HG03159 (cell line): ENCODE results near the gene AGR3.
"Not testable (repeated sequence)": the region's sequence is repeated elsewhere in the genome, so short reads cannot be mapped to it uniquely, and the experiment has no call there.

Source experiments
- ATAC-seq: cut with Tn5 transposase; IDR thresholded peaks from one replicate; pipeline ENCODE4 v1.9.1; 2021; ENCODE audit warnings: mild to moderate bottlenecking, moderate library complexity; ENCODE audit not compliant: unreplicated experiment

The AGR3 gene

DNA sequence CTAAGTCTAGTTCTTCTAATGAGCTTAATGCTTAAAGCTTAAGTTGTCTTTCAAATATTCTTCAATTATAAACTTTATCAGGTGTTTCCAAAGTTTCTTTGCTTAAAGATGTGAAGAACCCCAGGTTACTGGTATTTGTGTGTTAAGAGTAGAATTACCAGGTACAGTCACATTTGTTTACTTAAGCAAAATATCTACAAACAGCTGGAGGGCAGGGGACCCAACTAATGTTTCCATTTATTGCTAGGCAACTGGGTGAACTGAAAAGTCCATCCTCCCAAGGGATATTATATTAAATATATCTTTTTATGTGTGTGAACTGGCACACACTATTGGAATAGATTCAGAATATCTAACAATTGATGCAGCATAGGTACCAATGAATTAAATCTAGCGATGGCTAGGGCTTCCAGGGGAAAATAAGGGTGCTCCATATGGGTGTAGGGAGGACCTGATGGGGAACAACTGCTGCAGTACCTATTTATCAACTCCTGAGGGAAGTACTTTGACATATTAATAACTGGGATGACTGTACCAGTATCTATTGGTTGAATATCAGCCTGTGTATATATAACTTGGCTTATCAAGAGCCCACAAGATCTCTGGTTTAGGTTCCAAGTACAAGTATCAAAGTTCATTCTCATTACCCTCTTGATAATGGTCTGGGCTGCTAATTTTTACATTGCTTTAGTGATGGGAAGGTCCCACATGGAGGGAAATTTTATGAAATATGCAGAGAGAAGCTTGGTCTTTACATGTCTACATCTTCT is 10.3 kb upstream of the AGR3 start:
- no peak for ATAC-seq

DNA sequence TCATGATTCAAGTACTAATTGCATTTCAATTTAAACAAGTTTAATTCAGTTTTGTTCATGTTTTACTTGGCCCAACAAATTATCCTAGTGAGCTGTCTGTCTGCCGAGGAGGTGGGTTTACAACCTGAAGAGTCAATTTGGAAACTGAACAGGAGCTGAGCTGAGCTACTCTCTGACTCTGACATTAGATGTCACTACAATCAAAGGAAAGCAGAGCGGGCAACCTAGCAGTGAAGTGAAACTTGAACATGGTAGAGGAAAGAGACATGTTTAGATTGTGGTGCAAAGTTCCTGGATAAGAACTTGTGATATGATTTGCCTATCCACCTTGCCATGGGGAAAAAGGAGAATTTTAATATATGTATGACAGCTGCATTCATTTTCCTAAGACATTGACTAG is 9.6 kb upstream of the AGR3 start:
- ATAC-seq, result no peak

DNA sequence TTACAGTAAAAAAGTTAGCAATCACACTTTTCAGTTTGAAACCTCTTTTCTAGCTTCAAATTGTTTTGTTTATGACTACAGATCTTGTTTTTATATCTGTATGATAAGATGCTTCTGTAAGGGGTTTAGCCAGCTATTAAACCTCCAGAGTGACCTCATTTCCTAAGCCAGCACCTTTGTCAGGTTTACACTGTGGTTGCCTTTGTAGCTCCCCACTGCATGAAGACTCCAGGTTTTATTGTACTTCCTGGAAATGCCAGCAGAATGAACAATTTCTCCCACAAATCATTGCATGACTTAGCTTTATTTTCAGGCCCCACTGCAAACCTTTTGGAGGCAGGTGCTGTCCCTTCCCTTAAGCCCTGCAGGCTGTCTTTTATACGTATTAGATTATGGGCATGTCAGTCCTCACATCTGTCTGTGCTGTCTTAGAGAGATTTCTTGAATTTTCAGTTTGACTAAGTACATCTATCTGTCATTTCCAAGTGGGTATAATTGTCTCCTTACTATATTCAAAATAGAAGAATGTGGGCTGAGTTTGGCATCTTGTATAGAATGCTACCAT is 8.2 kb upstream of the AGR3 start:
- no peak for ATAC-seq

DNA sequence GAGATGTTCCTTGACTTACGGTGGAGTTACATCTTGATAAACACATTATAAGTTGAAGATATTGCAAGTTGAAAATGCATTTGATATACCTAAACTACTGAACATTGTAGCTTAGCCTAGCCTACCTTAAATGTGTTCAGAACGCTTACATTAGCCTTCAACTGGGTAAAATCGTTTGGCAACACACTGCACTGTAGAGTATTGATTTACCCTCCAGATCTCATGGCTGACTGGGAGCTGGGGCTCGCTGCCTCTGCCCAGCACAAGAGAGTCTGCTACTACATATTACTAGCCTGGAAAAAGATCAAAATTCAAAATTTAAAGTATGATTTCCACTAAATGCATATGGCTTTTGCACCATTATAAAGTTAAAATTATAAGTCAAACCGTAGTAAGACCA is 7.5 kb upstream of the AGR3 start:
- no peak for ATAC-seq

- ATAC-seq, result no peak
Observed at GRCh38 chr7:16883918-16884317, 2.1 kb upstream of the AGR3 start.

DNA sequence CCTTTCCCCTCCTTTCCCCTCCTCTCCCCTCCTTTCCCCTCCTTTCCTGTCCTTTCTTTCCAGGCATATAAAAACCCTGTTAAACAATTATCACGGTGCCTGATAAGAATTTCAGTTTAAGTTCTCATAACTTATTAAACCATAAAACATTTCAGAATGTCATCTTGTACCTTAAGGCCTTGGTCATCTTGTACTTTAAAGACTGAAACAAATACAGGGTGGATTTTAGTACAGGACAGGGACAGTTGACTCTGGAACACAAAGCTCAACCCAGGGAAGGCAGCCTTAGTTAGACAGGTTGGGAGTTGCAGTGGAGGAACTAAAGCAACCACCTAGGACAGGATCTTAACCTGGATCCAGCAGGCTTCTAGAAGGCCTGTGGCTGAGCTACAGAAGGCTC is 1.2 kb downstream of the AGR3 start:
- no peak for ATAC-seq

DNA sequence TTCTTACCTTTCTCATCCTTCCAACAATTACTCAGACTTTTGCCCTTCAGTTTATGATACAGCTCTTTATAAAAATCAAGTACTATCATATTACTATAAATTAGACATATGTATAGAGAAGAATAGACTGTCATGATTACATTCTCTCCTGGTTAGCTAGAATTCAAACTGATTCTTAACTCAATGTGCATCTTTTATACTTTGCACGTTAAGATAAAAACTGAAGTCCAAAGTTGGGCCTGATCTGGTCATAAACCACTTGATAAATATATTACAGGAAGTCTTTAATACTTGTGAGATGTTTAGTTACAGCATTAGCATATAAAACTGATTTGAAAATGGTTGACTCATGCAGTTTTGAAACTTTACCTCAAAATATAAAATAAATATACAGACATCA is 2.6 kb downstream of the AGR3 start:
- ATAC-seq, result no peak

DNA sequence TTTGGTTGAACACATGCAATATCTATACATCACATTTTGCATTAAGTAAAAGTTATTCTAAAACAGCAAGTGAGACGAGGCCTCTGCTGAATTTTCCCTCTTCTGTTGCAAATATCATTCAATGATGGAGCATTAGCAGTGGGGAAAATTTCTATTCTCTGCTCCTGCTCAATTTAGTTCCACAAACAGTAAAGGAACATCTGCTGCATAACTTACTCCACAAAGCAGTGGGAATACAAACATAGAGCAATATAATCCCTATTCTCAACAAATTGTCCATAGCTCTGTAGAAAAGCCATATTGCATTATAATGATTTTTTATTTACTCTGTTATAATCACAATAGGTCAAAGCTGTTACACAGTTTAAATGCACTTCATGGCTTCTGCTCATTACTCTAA is 5.9 kb downstream of the AGR3 start:
- no peak for ATAC-seq

GRCh38 chr7:16874066-16874465 is 7.7 kb downstream of the AGR3 start:
- ATAC-seq, result no peak

- ATAC-seq, result no peak
Observed at GRCh38 chr7:16867328-16867727, 14.5 kb downstream of the AGR3 start.

GRCh38 chr7:16853189-16853588 is 28.6 kb downstream of the AGR3 start:
- not testable (repeated sequence) for ATAC-seq

- ATAC-seq, result no peak
Observed at GRCh38 chr7:16851829-16852228, 30.0 kb downstream of the AGR3 start.

DNA sequence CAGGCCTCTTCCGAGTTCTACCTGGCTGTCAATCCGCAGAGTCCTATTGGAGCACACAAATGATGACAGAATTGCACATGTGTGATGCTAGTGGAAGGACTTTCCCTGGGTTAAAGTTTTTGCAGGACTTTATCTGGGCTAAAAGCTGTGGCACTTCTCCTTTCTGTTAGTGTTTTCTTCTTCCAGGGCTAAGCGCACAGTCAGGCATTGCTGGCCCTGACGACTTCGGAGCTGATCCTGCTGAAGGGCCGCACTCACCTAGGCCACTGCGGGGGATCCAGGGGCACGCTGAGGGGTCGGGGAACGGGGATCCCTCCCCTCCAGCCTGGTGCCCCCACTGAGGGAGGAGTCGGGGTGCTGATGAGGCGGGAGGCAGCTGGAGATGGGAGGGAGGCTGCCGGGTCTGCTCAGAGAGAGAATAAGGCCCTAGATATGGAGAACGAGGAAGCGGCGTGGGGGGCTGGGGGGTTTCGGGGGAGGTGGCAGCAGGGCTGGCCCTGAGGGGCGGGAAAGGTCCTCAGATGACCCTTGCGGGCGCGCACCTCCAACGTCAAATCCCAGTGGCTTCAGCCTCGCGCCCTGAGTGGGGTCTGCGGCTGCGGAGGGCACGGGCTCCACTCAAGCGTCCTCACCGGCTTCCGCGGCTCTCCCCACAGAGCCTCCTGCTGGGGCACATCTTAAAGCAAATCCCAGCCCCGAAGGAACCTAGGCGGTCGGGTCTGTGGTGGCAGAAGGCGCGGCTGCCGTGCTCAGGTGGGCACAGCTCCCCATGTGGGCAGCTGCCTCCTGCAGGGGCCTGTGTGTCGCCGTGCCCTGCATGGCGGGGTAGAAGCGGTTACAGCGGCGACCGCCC is 30.9 kb downstream of the AGR3 start:
- ATAC-seq, result no peak

DNA sequence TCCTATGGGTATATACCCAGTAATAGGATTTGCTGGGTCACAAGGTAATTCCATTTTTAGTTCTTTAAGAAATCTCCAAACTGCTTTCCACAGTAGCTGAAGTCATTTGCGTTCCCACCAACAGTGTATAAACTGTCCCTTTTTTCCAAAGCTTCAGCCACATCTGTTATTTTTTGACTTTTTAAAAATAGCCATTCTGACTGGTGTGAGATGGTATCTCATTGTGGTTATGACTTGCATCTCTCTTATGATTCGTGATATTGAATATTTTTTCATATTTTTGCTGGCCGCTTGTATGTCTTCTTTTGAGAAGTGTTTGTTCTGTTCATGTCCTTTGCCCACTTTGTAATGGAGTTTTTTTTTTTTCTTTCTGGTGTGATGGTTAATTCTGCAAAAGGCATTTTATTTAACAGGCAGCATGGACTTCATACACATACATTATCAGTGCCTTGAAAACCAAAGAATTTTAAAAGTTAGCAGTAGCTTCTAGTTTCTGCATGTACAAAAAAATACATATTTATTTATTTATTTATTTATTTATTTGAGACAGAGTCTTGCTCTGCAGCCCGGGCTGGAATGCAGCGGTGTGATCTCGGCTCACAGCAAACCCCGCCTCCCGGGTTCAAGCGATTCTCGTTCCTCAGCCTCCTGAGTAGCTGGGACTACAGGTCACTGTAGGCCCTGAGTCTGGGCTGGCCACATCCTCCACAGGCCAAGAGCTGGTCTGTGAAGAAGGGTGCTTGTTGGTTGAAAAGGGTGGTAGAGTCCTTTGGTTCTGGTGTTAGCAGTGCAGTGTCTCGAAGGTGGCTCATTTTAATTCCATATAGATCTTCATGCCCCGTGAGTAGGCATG is 32.3 kb downstream of the AGR3 start:
- no peak for ATAC-seq

- ATAC-seq, result no peak
Observed at GRCh38 chr7:16847381-16847860, 34.4 kb downstream of the AGR3 start.

DNA sequence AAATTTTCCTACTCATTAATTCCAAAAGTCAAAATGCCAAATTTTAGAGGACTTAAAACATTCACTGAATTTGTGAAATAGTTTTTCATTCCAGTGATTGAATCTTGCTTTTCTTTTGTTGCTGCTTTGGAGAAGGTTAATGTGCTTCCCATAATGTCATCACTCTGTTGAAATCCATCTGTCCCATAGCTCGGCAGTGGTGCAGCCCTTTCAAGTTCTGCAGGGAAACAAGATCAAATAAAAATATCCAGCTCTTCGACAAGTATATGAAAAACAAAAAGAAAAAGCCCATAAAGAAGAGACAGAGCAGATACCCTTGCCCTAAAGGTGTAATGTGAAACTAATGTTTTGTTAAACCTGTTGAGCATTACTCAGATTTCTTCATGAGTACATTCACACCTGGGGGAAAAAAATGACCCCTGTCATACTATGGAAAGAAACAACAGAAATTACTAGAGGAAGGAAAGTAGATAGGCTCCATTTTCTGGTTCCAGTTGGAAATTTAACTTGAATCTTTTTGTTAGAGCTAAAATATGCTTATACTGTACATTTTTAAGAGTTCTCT is 35.1 kb downstream of the AGR3 start:
- ATAC-seq, result no peak

GRCh38 chr7:16845746-16846145 is 36.0 kb downstream of the AGR3 start:
- ATAC-seq, result no peak

GRCh38 chr7:16841681-16842080 is 40.1 kb downstream of the AGR3 start:
- no peak for ATAC-seq

DNA sequence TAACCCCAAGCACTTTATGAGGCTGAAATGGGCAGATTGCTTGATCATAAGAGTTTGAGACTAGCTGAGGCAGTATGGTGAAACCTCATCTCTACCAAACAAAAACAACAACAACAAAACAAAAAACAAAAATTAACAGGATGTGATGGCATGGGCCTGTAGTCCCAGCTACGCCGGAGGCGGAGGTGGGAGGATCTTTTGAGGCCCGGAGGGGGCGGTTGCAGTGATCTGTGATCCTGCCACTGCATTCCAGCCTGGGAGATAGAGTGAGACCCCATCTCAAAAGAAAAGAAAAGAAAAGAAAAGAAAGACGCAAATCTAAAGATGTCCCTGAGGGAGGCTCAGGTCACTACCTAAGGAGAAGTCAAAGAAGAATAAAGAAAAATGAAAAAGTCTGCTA is 41.7 kb downstream of the AGR3 start:
- ATAC-seq, result no peak

DNA sequence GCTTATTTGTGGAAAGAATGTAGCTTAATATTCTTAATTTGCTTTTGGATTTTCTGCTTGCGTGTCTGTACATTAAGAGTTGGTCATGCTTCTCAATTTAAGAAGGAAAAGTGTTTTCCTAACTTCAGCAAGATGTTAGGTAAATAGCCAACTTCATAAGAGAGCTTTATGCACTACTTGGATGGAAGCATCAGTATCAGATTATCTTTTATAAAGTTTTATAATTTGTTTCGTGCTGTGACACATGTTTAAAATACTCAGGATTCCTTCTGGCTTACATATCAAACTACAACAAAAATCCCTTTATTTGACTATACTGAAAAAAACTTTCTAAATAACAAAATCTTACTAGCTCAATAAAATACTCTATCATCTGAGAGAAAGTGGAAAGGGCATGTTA is 42.1 kb downstream of the AGR3 start:
- ATAC-seq, result no peak

DNA sequence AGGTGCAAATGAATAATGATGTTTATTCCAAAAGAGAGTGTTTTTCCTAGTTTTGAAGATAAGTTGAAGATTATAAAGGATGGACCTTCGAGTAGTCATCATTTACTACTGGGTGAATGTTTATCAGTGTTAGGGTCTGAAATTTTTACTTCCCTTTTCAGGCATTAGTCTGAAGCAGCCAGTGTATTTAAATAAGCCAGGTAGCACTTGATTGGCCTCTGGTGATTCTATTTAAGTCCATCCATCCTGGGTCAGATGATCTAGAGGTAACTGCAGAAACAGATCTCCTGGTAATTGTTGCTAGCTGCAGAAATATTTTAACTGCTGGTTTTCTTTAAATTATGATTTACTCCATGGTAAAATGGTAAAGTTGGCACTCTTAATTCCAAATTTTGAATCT is 42.9 kb downstream of the AGR3 start:
- no peak for ATAC-seq
